HEK293 (cell line): ENCODE data around the gene TMOD2.

ENCODE experiments used
- GLIS1 ChIP-seq: fragments of 450-650 bp; formaldehyde crosslinking; IDR thresholded peaks from 2 replicates; pipeline ENCODE4 v1.5.1; 2016; ENCODE audit warnings: missing biosample characterization, missing genetic modification characterization
- KLF1 ChIP-seq: fragments of 450-650 bp; formaldehyde crosslinking; IDR thresholded peaks from 2 replicates; pipeline ENCODE4 v1.5.1; 2016; ENCODE audit warnings: missing biosample characterization, missing genetic modification characterization
- SP2 ChIP-seq: fragments of 450-650 bp; formaldehyde crosslinking; IDR thresholded peaks from 2 replicates; pipeline ENCODE4 v1.5.1; 2016; ENCODE audit warnings: missing biosample characterization, missing genetic modification characterization
- YY1 ChIP-seq: fragments of 450-650 bp; formaldehyde crosslinking; IDR thresholded peaks from 2 replicates; pipeline ENCODE4 v1.5.1; 2018; ENCODE audit warnings: missing biosample characterization, missing genetic modification characterization
- ZNF24 ChIP-seq: fragments of 450-650 bp; formaldehyde crosslinking; IDR thresholded peaks from 2 replicates; pipeline ENCODE4 v1.5.1; 2016; ENCODE audit warnings: missing biosample characterization, missing genetic modification characterization
- ZNF274 ChIP-seq, 2 experiments: fragments of 200-500 bp in 1 of 2; fragments of 450-650 bp in 1 of 2; sonication (Bioruptor generic) in 1 of 2; formaldehyde crosslinking in 1 of 2; IDR thresholded peaks; 2 replicates each; pipeline versions ENCODE4 v1.5.1 to v1.6.1; 2014 to 2016; ENCODE audit warnings: borderline replicate concordance in 1 of 2, inconsistent platforms in 1 of 2, low read length in 1 of 2, missing biosample characterization in 1 of 2, missing genetic modification characterization in 1 of 2
- ZNF561 ChIP-seq: fragments of 450-650 bp; IDR thresholded peaks from 2 replicates; pipeline ENCODE4 v1.5.1; 2018; ENCODE audit warnings: missing biosample characterization, missing genetic modification characterization, borderline replicate concordance
- ZNF837 ChIP-seq: fragments of 450-650 bp; formaldehyde crosslinking; IDR thresholded peaks from 2 replicates; pipeline ENCODE4 v1.5.1; 2016; ENCODE audit warnings: missing biosample characterization, missing genetic modification characterization
- TF ChIP-seq, protein P1 (sequence below): fragments of 450-650 bp; formaldehyde crosslinking; IDR thresholded peaks from 2 replicates; pipeline ENCODE4 v1.5.1; 2016; ENCODE audit warnings: missing biosample characterization, missing genetic modification characterization, low read depth
- TF ChIP-seq, protein P2 (sequence below): fragments of 450-650 bp; formaldehyde crosslinking; IDR thresholded peaks from 2 replicates; pipeline ENCODE4 v1.5.1; 2016; ENCODE audit warnings: missing biosample characterization, missing genetic modification characterization
- TF ChIP-seq, protein P3 (sequence below): fragments of 450-650 bp; formaldehyde crosslinking; IDR thresholded peaks from 2 replicates; pipeline ENCODE4 v1.5.1; 2016; ENCODE audit warnings: missing biosample characterization, missing genetic modification characterization, low read depth
- TF ChIP-seq, protein P4 (sequence below): fragments of 450-650 bp; formaldehyde crosslinking; IDR thresholded peaks from 2 replicates; pipeline ENCODE4 v1.5.1; 2016; ENCODE audit warnings: missing biosample characterization, missing genetic modification characterization
- TF ChIP-seq, protein P5 (sequence below): fragments of 450-650 bp; formaldehyde crosslinking; IDR thresholded peaks from 2 replicates; pipeline ENCODE4 v1.5.1; 2016; ENCODE audit warnings: missing biosample characterization, missing genetic modification characterization
- TF ChIP-seq, protein P6 (sequence below): fragments of 450-650 bp; formaldehyde crosslinking; IDR thresholded peaks from 2 replicates; pipeline ENCODE4 v1.5.1; 2017; ENCODE audit warnings: missing biosample characterization, missing genetic modification characterization

DNA sequence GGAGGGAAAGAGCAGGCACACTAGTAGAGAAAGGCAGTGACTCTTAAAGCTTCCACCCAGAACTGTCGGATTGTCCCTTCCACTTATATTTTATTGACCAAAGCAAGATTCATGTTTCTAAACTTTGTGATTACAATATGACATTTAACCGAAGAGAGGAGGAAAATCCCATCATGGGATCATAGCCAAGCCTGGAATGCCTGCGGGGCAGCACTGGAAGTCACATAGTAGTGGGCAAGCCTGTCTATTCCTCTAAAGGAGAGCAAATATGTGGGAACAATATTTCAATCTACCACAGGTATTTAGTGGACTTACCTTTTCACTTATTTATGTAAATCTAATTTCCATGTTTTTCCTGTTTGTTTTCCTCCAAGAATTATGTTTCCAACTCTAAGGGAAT lies 74.3 kb downstream of the TMOD2 start:
- TF ChIP-seq, protein P1, sequence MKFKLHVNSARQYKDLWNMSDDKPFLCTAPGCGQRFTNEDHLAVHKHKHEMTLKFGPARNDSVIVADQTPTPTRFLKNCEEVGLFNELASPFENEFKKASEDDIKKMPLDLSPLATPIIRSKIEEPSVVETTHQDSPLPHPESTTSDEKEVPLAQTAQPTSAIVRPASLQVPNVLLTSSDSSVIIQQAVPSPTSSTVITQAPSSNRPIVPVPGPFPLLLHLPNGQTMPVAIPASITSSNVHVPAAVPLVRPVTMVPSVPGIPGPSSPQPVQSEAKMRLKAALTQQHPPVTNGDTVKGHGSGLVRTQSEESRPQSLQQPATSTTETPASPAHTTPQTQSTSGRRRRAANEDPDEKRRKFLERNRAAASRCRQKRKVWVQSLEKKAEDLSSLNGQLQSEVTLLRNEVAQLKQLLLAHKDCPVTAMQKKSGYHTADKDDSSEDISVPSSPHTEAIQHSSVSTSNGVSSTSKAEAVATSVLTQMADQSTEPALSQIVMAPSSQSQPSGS (tag by site-specific recombination): no peak
- TF ChIP-seq YY1 (no peak), ZNF837 (tag by site-specific recombination) (no peak), ZNF561 (tag by site-specific recombination) (no peak), ZNF24 (tag by site-specific recombination) (no peak), ZNF274 (IDR thresholded peaks at IDR 0.05; ENCODE audit: low read length) (no peak), ZNF274 (tag by site-specific recombination; IDR thresholded peaks at IDR 0.05; ENCODE audit: borderline replicate concordance) (no peak), KLF1 (no peak), GLIS1 (tag by site-specific recombination) (no peak), SP2 (tag by site-specific recombination) (no peak)
- TF ChIP-seq, protein P2, sequence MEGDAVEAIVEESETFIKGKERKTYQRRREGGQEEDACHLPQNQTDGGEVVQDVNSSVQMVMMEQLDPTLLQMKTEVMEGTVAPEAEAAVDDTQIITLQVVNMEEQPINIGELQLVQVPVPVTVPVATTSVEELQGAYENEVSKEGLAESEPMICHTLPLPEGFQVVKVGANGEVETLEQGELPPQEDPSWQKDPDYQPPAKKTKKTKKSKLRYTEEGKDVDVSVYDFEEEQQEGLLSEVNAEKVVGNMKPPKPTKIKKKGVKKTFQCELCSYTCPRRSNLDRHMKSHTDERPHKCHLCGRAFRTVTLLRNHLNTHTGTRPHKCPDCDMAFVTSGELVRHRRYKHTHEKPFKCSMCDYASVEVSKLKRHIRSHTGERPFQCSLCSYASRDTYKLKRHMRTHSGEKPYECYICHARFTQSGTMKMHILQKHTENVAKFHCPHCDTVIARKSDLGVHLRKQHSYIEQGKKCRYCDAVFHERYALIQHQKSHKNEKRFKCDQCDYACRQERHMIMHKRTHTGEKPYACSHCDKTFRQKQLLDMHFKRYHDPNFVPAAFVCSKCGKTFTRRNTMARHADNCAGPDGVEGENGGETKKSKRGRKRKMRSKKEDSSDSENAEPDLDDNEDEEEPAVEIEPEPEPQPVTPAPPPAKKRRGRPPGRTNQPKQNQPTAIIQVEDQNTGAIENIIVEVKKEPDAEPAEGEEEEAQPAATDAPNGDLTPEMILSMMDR: no peak
- TF ChIP-seq, protein P3, sequence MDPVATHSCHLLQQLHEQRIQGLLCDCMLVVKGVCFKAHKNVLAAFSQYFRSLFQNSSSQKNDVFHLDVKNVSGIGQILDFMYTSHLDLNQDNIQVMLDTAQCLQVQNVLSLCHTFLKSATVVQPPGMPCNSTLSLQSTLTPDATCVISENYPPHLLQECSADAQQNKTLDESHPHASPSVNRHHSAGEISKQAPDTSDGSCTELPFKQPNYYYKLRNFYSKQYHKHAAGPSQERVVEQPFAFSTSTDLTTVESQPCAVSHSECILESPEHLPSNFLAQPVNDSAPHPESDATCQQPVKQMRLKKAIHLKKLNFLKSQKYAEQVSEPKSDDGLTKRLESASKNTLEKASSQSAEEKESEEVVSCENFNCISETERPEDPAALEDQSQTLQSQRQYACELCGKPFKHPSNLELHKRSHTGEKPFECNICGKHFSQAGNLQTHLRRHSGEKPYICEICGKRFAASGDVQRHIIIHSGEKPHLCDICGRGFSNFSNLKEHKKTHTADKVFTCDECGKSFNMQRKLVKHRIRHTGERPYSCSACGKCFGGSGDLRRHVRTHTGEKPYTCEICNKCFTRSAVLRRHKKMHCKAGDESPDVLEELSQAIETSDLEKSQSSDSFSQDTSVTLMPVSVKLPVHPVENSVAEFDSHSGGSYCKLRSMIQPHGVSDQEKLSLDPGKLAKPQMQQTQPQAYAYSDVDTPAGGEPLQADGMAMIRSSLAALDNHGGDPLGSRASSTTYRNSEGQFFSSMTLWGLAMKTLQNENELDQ (tag by site-specific recombination): no peak
- TF ChIP-seq, protein P4, sequence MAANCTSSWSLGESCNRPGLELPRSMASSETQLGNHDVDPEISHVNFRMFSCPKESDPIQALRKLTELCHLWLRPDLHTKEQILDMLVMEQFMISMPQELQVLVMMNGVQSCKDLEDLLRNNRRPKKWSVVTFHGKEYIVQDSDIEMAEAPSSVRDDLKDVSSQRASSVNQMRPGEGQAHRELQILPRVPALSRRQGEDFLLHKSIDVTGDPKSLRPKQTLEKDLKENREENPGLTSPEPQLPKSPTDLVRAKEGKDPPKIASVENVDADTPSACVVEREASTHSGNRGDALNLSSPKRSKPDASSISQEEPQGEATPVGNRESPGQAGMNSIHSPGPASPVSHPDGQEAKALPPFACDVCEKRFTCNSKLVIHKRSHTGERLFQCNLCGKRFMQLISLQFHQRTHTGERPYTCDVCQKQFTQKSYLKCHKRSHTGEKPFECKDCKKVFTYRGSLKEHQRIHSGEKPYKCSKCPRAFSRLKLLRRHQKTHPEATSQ (tag by site-specific recombination): no peak
- TF ChIP-seq, protein P5, sequence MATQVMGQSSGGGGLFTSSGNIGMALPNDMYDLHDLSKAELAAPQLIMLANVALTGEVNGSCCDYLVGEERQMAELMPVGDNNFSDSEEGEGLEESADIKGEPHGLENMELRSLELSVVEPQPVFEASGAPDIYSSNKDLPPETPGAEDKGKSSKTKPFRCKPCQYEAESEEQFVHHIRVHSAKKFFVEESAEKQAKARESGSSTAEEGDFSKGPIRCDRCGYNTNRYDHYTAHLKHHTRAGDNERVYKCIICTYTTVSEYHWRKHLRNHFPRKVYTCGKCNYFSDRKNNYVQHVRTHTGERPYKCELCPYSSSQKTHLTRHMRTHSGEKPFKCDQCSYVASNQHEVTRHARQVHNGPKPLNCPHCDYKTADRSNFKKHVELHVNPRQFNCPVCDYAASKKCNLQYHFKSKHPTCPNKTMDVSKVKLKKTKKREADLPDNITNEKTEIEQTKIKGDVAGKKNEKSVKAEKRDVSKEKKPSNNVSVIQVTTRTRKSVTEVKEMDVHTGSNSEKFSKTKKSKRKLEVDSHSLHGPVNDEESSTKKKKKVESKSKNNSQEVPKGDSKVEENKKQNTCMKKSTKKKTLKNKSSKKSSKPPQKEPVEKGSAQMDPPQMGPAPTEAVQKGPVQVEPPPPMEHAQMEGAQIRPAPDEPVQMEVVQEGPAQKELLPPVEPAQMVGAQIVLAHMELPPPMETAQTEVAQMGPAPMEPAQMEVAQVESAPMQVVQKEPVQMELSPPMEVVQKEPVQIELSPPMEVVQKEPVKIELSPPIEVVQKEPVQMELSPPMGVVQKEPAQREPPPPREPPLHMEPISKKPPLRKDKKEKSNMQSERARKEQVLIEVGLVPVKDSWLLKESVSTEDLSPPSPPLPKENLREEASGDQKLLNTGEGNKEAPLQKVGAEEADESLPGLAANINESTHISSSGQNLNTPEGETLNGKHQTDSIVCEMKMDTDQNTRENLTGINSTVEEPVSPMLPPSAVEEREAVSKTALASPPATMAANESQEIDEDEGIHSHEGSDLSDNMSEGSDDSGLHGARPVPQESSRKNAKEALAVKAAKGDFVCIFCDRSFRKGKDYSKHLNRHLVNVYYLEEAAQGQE (tag by site-specific recombination): no peak
- TF ChIP-seq, protein P6, sequence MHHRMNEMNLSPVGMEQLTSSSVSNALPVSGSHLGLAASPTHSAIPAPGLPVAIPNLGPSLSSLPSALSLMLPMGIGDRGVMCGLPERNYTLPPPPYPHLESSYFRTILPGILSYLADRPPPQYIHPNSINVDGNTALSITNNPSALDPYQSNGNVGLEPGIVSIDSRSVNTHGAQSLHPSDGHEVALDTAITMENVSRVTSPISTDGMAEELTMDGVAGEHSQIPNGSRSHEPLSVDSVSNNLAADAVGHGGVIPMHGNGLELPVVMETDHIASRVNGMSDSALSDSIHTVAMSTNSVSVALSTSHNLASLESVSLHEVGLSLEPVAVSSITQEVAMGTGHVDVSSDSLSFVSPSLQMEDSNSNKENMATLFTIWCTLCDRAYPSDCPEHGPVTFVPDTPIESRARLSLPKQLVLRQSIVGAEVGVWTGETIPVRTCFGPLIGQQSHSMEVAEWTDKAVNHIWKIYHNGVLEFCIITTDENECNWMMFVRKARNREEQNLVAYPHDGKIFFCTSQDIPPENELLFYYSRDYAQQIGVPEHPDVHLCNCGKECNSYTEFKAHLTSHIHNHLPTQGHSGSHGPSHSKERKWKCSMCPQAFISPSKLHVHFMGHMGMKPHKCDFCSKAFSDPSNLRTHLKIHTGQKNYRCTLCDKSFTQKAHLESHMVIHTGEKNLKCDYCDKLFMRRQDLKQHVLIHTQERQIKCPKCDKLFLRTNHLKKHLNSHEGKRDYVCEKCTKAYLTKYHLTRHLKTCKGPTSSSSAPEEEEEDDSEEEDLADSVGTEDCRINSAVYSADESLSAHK (tag by site-specific recombination): no peak
